OCI-LY3 (cell line): ENCODE measurements around the gene ACSL6.

Source experiments
- CTCF ChIP-seq: fragments of 200-600, 300-600 bp; sonication (generic); IDR thresholded peaks from 2 replicates; pipeline ENCODE4 v1.5.1; 2014; ENCODE audit warnings: antibody characterized with exemption, low read length, low read depth
- EZH2phosphoT487 ChIP-seq: fragments of 200-600 bp; shearing (Covaris generic); IDR thresholded peaks from 2 replicates; pipeline ENCODE4 v1.6.1; 2018; ENCODE audit warnings: antibody characterized with exemption, mixed run types, low read depth

GRCh38 chr5:132001647-132002561 lies 9.6 kb downstream of the ACSL6 start:
- TF ChIP-seq CTCF (no peak), EZH2phosphoT487 (no peak)
